ENCODE data around the gene SLC6A6. TPM values are rescaled to one million over a fixed set of nuclear protein-coding genes. Genes with fewer than 3 reads are reported as not detected.

SLC6A6 gene
- total RNA-seq, 1 donor from 2014 or later, result 30.3 TPM

DNA sequence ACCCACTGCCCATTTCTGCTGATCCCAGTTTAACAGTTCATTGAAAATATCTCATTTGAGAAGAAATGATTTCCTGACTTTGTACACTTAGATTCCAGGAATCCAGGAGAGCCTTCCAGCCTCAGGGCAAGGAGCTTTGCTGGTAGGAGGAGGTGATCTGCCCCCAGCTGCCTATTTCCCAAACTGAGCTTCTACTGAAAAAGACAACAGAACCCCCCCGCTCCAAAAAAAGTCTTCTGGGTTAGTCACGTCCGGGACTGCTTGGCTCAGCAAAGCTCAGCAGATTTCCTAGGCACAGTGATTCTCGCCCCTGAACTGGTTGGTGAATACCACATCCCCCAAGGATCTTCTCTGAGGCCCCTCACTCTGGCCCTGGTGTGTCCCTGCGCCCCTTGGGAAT, 13.1 kb downstream of the SLC6A6 start:
- TF ChIP-seq, protein P1, sequence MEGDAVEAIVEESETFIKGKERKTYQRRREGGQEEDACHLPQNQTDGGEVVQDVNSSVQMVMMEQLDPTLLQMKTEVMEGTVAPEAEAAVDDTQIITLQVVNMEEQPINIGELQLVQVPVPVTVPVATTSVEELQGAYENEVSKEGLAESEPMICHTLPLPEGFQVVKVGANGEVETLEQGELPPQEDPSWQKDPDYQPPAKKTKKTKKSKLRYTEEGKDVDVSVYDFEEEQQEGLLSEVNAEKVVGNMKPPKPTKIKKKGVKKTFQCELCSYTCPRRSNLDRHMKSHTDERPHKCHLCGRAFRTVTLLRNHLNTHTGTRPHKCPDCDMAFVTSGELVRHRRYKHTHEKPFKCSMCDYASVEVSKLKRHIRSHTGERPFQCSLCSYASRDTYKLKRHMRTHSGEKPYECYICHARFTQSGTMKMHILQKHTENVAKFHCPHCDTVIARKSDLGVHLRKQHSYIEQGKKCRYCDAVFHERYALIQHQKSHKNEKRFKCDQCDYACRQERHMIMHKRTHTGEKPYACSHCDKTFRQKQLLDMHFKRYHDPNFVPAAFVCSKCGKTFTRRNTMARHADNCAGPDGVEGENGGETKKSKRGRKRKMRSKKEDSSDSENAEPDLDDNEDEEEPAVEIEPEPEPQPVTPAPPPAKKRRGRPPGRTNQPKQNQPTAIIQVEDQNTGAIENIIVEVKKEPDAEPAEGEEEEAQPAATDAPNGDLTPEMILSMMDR (conservative IDR thresholded peaks at IDR 0.05), result no peak
- Mint-ChIP-seq H3K27me3 (no peaks in the 10 kb centered on the region), H3K27ac (no peak overlapping the region), H3K4me3 (no peak overlapping the region), H3K4me1 (ENCODE audit: unreplicated experiment) (peaks cover 32% of the 10 kb centered on the region), H3K36me3 (peaks cover 10% of the 10 kb centered on the region), H3K9me3 (no peaks in the 10 kb centered on the region)
- DNase-seq (ENCODE audit: extremely low spot score, unreplicated experiment), result no peak

DNA sequence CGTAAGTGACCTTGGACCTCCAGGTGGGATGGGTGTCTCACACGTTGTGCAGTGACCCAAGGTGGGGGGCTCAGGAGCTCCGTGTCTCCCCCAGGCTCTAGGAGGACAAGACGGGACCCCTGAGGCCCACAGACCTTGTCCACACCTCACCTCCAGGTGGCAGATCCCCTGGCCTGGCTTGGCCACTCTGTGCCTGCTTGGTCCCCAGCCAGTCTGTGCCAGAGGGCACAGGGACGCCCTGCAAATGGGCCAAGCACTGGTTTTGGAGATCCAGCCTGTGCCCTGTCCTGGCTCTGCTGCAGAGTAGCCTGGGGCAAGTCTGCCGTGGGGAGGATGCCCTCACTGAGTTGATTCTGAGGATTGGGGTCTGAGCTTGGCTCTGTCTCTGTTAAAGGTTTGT, 14.0 kb downstream of the SLC6A6 start:
- Mint-ChIP-seq H3K4me1 (ENCODE audit: unreplicated experiment) (peaks cover 36% of the 10 kb centered on the region), H3K9me3 (no peaks in the 10 kb centered on the region), H3K4me3 (no peak overlapping the region), H3K27ac (no peak overlapping the region), H3K36me3 (peaks cover 10% of the 10 kb centered on the region), H3K27me3 (no peaks in the 10 kb centered on the region)
- DNase-seq (ENCODE audit: extremely low spot score, unreplicated experiment), result no peak
- TF ChIP-seq, protein P1 (conservative IDR thresholded peaks at IDR 0.05), result no peak

DNA sequence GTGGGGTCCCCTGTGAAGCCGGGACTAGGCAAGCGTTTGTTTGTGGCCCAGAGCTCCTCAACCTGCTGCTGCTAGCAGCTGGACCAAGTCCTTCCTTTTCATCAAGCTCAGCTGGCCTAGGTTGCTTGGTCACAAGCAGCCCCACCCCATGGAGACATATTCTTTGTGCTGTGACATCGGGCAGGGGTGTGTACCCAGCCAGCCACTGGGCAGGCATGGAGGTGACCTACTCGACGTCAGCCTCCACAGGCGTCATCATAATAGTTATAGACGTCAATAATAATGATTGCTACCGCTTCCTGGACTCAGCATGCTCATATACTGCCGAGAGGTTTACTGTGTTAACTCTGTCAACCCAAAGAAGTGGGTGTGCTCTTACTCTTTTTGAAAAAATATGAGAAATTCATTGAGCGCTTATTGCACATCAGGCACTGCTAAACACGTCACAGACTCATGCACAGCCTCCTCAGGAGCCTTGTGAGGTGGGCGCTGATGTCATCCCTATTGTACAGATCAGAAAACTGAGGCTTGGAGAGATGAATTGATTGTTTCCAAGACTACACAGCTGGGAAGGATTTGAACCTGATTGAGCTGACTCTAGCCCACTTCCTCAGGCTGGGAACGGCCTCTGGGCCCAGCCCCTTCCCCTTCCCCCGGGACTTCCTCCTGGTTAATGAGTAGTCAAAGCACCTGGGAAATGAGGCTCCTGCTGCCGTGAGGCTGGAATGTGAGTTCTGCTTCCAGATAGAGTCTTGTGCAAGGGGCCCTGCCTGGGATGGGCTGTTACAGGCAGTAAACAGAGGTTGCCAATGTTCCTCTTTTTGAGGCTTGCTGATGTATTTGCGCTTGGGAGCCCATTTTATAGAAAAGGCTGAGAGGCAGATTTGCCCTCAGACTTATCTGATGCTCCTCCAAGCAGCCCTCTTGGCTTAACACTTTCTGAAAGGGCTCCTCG, 16.2 kb downstream of the SLC6A6 start:
- Mint-ChIP-seq H3K4me3 (no peak overlapping the region), H3K4me1 (ENCODE audit: unreplicated experiment) (peaks cover 35% of the 10 kb centered on the region), H3K27me3 (no peaks in the 10 kb centered on the region), H3K9me3 (no peaks in the 10 kb centered on the region), H3K27ac (peak overlapping the region; percentile 77), H3K36me3 (peaks cover 10% of the 10 kb centered on the region)
- TF ChIP-seq, protein P1 (conservative IDR thresholded peaks at IDR 0.05), result no peak
- DNase-seq (ENCODE audit: extremely low spot score, unreplicated experiment), result no peak

DNA sequence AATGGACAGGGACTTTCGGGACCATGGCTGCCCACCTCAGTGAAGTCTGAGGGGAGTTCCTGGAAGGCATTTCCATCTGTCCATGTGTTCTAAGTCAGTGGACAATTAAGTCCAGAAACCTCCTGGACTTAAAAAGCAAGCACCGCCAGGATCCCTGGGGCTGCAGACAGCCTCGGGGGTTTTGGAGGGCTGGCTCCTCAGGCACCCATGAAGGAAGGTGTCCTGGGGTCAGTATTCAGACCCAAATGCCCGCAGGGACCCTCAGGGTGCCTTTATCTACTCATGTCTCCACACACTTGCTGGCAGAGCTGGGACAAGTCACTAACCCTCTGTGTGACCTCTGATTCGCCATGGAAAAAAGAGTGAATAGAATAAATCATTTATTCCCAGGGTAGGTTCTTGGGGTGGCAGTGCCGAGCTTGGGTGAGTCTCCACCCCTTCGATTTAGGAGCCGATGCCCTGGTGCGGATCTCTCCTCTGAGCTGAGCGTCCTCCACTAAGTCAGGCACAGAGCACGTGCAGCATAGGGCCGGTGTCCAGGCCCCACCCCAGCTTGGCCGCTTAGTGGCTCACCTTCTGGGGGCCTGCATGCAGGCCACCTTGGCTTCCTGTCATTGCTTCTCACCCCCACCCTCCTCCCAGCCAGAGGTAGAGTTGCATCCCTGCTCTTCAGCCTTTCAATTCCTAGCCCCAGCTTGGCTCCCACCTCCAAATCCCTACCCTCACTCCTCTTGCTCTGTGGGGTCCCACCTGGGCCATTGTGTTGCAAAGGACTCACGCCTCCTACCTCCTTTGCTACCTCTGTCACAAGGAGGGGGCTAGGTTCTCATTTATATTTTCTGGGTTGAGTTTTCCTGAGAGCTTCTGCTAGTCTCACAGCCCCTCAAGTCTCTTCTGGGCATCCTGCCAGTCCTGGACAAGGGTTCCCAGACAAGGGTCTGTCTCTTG, 19.9 kb downstream of the SLC6A6 start:
- TF ChIP-seq, protein P1 (conservative IDR thresholded peaks at IDR 0.05), result no peak
- H3K36me3 Mint-ChIP-seq, result peaks cover 6% of the 10 kb centered on the region
- peaks cover 49% of the 10 kb centered on the region for H3K4me1 Mint-ChIP-seq (ENCODE audit: unreplicated experiment)
- no peak overlapping the region for H3K4me3 Mint-ChIP-seq
- no peak overlapping the region for H3K27ac Mint-ChIP-seq
- no peaks in the 10 kb centered on the region for H3K9me3 Mint-ChIP-seq
- H3K27me3 Mint-ChIP-seq, result no peaks in the 10 kb centered on the region
- no peak for DNase-seq (ENCODE audit: extremely low spot score, unreplicated experiment)

DNA sequence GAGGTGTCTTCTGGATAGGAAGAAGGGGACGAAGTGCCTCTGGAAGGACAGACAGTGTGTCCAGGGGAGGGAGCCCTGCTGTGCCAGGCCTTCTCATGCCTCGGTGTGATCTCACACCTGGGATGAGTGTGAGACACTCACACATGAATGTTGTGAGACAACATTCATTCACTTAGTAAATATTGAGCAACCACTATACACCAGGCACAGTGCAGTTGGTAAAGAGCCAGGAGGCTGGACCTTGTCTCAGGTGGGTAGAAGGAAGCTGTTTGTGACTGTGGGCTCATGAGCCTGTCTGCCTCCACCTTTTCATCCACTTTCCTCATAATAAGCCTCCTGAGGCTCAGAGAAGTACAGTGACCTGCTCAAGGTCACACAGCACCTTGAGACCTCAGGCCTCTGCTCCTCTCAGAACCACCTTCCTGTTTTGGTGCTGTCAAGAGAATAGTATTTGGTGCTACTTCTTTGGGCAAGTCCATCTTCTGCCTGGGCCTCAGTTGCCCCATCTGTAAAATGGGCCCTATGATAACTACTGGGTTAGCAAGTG, 20.9 kb downstream of the SLC6A6 start:
- H3K4me1 Mint-ChIP-seq (ENCODE audit: unreplicated experiment), result peaks cover 45% of the 10 kb centered on the region

More for the DNA sequence above, 20.9 kb downstream of the SLC6A6 start:
- H3K4me3 Mint-ChIP-seq, result no peak overlapping the region
- no peaks in the 10 kb centered on the region for H3K27me3 Mint-ChIP-seq
- H3K9me3 Mint-ChIP-seq, result no peaks in the 10 kb centered on the region
- H3K27ac Mint-ChIP-seq, result no peak overlapping the region
- H3K36me3 Mint-ChIP-seq, result peaks cover 6% of the 10 kb centered on the region
- TF ChIP-seq, protein P1 (conservative IDR thresholded peaks at IDR 0.05), result no peak
- no peak for DNase-seq (ENCODE audit: extremely low spot score, unreplicated experiment)
